Activated effector memory CD4-positive, alpha-beta T cell treated with Interleukin-2 at 50 U/mL for 16 hours (primary cell): ENCODE results near the gene RAB6B.

ENCODE experiments used
- DNase-seq: peaks from one replicate; pipeline ENCODE4 v3.0.0-alpha.2; 2020

Gene RAB6B

GRCh38 chr3:133895208-133896001 lies at the start of gene RAB6B:
RAB6B (minus strand) TSS chr3:133895882; CDS start chr3:133895466, 416 bp downstream.
- DNase-seq: no peak

- DNase-seq: no peak
Measured at GRCh38 chr3:133944641-133945380, 49.1 kb upstream of the RAB6B start.

- no peak for DNase-seq
Measured at GRCh38 chr3:133944181-133944580, 48.5 kb upstream of the RAB6B start.

- DNase-seq: no peak
Measured at GRCh38 chr3:133943639-133944141, 48.0 kb upstream of the RAB6B start.

GRCh38 chr3:133943031-133943535 lies 47.4 kb upstream of the RAB6B start:
- DNase-seq: no peak

- DNase-seq: no peak
Measured at GRCh38 chr3:133941415-133941821, 45.7 kb upstream of the RAB6B start.

GRCh38 chr3:133940536-133940935 lies 44.9 kb upstream of the RAB6B start:
- no peak for DNase-seq

- no peak for DNase-seq
Measured at GRCh38 chr3:133939463-133939835, 43.8 kb upstream of the RAB6B start.

- no peak for DNase-seq
Measured at GRCh38 chr3:133938770-133939462, 43.2 kb upstream of the RAB6B start.

- no peak for DNase-seq
Measured at GRCh38 chr3:133937756-133938601, 42.3 kb upstream of the RAB6B start.

- DNase-seq: no peak
Measured at GRCh38 chr3:133937061-133937686, 41.5 kb upstream of the RAB6B start.

GRCh38 chr3:133935843-133936769 lies 40.4 kb upstream of the RAB6B start:
- DNase-seq: no peak

- DNase-seq: no peak
Measured at GRCh38 chr3:133934996-133935842, 39.5 kb upstream of the RAB6B start.

- no peak for DNase-seq
Measured at GRCh38 chr3:133934073-133934970, 38.6 kb upstream of the RAB6B start.

- DNase-seq: no peak
Measured at GRCh38 chr3:133933097-133934024, 37.7 kb upstream of the RAB6B start.

- no peak for DNase-seq
Measured at GRCh38 chr3:133932009-133932408, 36.3 kb upstream of the RAB6B start.

GRCh38 chr3:133931084-133931483 lies 35.4 kb upstream of the RAB6B start:
- DNase-seq: no peak
